H1 (cell line): ENCODE data around the gene ARHGEF12. TPM values are rescaled to one million over a fixed set of nuclear protein-coding genes. Genes with fewer than 3 reads are reported as not detected.

Experiments used
- CTCF ChIA-PET: fragments of 300-600 bp; sonication (Branson Sonifier 250); formaldehyde crosslinking; loops from one replicate; lab custom pipeline; 2021; ENCODE audit not compliant: partially characterized antibody; lab: Charles Lee
- POLR2A ChIA-PET: fragments of 300-600 bp; sonication (Branson Sonifier 250); formaldehyde crosslinking; loops from one replicate; lab custom pipeline; 2021; ENCODE audit warnings: inconsistent platforms; ENCODE audit not compliant: partially characterized antibody; lab: Charles Lee
- DNase-seq, 2 experiments: peaks; one replicate each; pipeline versions ENCODE4 v3.0.0 to v3.0.0-alpha.2; 2010 to 2022; ENCODE audit warnings: low spot score in 2 of 2, low read depth in 1 of 2, mixed read lengths in 1 of 2
- FAIRE-seq: peaks from 2 replicates; lab custom pipeline; 2011; peaks lifted over from hg19 to GRCh38; lab: Jason Lieb, UNC
- H2AFZ ChIP-seq: 2 replicates; pipeline ENCODE4 v1.8.1; 2012; ENCODE audit warnings: low read length, inconsistent platforms
- H2AK5ac ChIP-seq: 2 replicates; pipeline ENCODE4 v1.6.1; 2013; ENCODE audit warnings: low read depth, low read length
- H2BK120ac ChIP-seq: replicated peaks from 2 replicates; pipeline ENCODE3; 2013; ENCODE audit warnings: low read depth, low read length, inconsistent platforms
- H2BK12ac ChIP-seq: 2 replicates; pipeline ENCODE4 v1.6.1; 2013; ENCODE audit warnings: low read depth, low read length
- H2BK15ac ChIP-seq: 2 replicates; pipeline ENCODE4 v1.6.1; 2013; ENCODE audit warnings: low read length
- H2BK20ac ChIP-seq: 2 replicates; pipeline ENCODE4 v1.6.1; 2013; ENCODE audit warnings: low read length
- H2BK5ac ChIP-seq: 2 replicates; pipeline ENCODE4 v1.6.1; 2013; ENCODE audit warnings: low read depth, low read length
- H3K14ac ChIP-seq: 2 replicates; pipeline ENCODE4 v1.6.1; 2013; ENCODE audit warnings: inconsistent platforms; ENCODE audit not compliant: insufficient read length
- H3K18ac ChIP-seq: 2 replicates; pipeline ENCODE4 v1.6.1; 2013; ENCODE audit warnings: low read length; ENCODE audit errors: extremely low read depth
- H3K23ac ChIP-seq: 2 replicates; pipeline ENCODE4 v1.6.1; 2013; ENCODE audit warnings: inconsistent platforms; ENCODE audit not compliant: insufficient read length
- H3K23me2 ChIP-seq: 2 replicates; pipeline ENCODE4 v1.6.1; 2013; ENCODE audit warnings: low read depth, low read length
- H3K27ac ChIP-seq: 2 replicates; pipeline ENCODE4 v1.6.1; 2011; ENCODE audit warnings: low read depth, low read length, inconsistent platforms
- H3K27me3 ChIP-seq, 4 experiments: replicated peaks in 1 of 4; 1 replicate in 1 of 4; 2 replicates in 3 of 4; pipeline versions ENCODE4 v1.6.1 to v1.8.1; 2011 to 2013; ENCODE audit warnings: low read length in 3 of 4, mild to moderate bottlenecking in 3 of 4, inconsistent platforms in 2 of 4, mixed read lengths in 2 of 4, moderate library complexity in 1 of 4; ENCODE audit not compliant: control insufficient read depth in 3 of 4, insufficient read depth in 3 of 4; ENCODE audit errors: extremely low read depth in 1 of 4
- H3K36me3 ChIP-seq, 4 experiments: 2 replicates each; pipeline versions ENCODE4 v1.6.1 to v1.8.1; 2011 to 2013; ENCODE audit warnings: mild to moderate bottlenecking in 4 of 4, low read length in 3 of 4, moderate library complexity in 2 of 4, control low read depth in 1 of 4, inconsistent platforms in 1 of 4; ENCODE audit not compliant: insufficient read depth in 4 of 4, control insufficient read depth in 2 of 4
- H3K4ac ChIP-seq: replicated peaks from 2 replicates; pipeline ENCODE3; 2013; ENCODE audit warnings: low read length, low read depth, mixed read lengths, inconsistent platforms; ENCODE audit not compliant: insufficient read length
- H3K4me1 ChIP-seq, 4 experiments: replicated peaks in 1 of 4; 1 replicate in 1 of 4; 2 replicates in 3 of 4; pipeline versions ENCODE4 v1.6.1 to v1.8.1; 2011 to 2013; ENCODE audit warnings: low read length in 3 of 4, inconsistent platforms in 2 of 4, mixed read lengths in 1 of 4; ENCODE audit not compliant: insufficient read depth in 4 of 4, control insufficient read depth in 3 of 4
- H3K4me2 ChIP-seq, 2 experiments: 2 replicates each; pipeline versions ENCODE4 v1.6.1 to v1.8.1; 2011 to 2013; ENCODE audit warnings: low read depth in 2 of 2, low read length in 2 of 2, control low read depth in 1 of 2, inconsistent platforms in 1 of 2, mild to moderate bottlenecking in 1 of 2; ENCODE audit not compliant: insufficient read depth in 1 of 2
- H3K4me3 ChIP-seq, 4 experiments: fragments of 200-600, 300-600 bp in 1 of 4; sonication (generic), shearing (Covaris generic), sonication (Bioruptor Twin) in 1 of 4; 2 replicates each; pipeline versions ENCODE4 v1.5.1 to v1.8.1; 2011 to 2016; ENCODE audit warnings: low read length in 4 of 4, low read depth in 3 of 4, control low read depth in 2 of 4, inconsistent platforms in 2 of 4, mild to moderate bottlenecking in 2 of 4, mixed read lengths in 1 of 4, moderate library complexity in 1 of 4; ENCODE audit not compliant: insufficient read depth in 2 of 4; ENCODE audit errors: extremely low read depth in 1 of 4
- H3K56ac ChIP-seq: replicated peaks from 2 replicates; pipeline ENCODE3; 2013; ENCODE audit warnings: low read depth, mild to moderate bottlenecking, mixed read lengths, low read length, inconsistent platforms; ENCODE audit not compliant: insufficient read length
- H3K79me1 ChIP-seq: 2 replicates; pipeline ENCODE4 v1.6.1; 2013; ENCODE audit warnings: low read depth, low read length, control low read depth
- H3K79me2 ChIP-seq, 2 experiments: 2 replicates each; pipeline versions ENCODE4 v1.6.1 to v1.8.1; 2012 to 2013; ENCODE audit warnings: low read length in 2 of 2, mild to moderate bottlenecking in 2 of 2, inconsistent platforms in 1 of 2; ENCODE audit not compliant: insufficient read depth in 2 of 2, control insufficient read depth in 1 of 2
- H3K9ac ChIP-seq, 4 experiments: replicated peaks in 1 of 4; 1 replicate in 1 of 4; 2 replicates in 3 of 4; pipeline versions ENCODE4 v1.6.1 to v1.8.1; 2011 to 2013; ENCODE audit warnings: low read depth in 3 of 4, low read length in 3 of 4, control low read depth in 2 of 4, mild to moderate bottlenecking in 2 of 4, moderate library complexity in 2 of 4, inconsistent platforms in 1 of 4; ENCODE audit errors: extremely low read depth in 1 of 4
- H3K9me3 ChIP-seq, 2 experiments: 2 replicates each; pipeline versions ENCODE4 v1.6.1 to v1.8.1; 2012 to 2013; ENCODE audit warnings: mild to moderate bottlenecking in 2 of 2, moderate library complexity in 2 of 2, control low read depth in 1 of 2, inconsistent platforms in 1 of 2, low read depth in 1 of 2, low read length in 1 of 2, mixed read lengths in 1 of 2; ENCODE audit not compliant: insufficient read depth in 2 of 2
- H4K20me1 ChIP-seq, 2 experiments: replicated peaks in 1 of 2; 2 replicates each; pipeline versions ENCODE3 to v1.8.1; 2011 to 2013; ENCODE audit warnings: inconsistent platforms in 2 of 2, low read length in 2 of 2, mild to moderate bottlenecking in 1 of 2; ENCODE audit not compliant: insufficient read depth in 2 of 2, control insufficient read depth in 1 of 2
- H4K5ac ChIP-seq: 2 replicates; pipeline ENCODE4 v1.6.1; 2013; ENCODE audit warnings: low read length, low read depth, mixed read lengths, inconsistent platforms; ENCODE audit not compliant: insufficient read length
- H4K8ac ChIP-seq: 2 replicates; pipeline ENCODE4 v1.8.0; 2013; ENCODE audit warnings: mild to moderate bottlenecking, moderate library complexity, low read length, inconsistent platforms; ENCODE audit not compliant: insufficient read depth; ENCODE audit errors: extremely low read depth
- H4K91ac ChIP-seq: replicated peaks from 2 replicates; pipeline ENCODE3; 2013; ENCODE audit warnings: low read length, mixed read lengths, inconsistent platforms; ENCODE audit not compliant: insufficient read length
- GABPA ChIP-seq: IDR thresholded peaks from 2 replicates; pipeline ENCODE4 v1.6.1; 2011; ENCODE audit warnings: mild to moderate bottlenecking, low read length, moderate library complexity, borderline replicate concordance; ENCODE audit not compliant: insufficient read depth
- HDAC2 ChIP-seq, 2 experiments: fragments of 300-600 bp in 1 of 2; sonication (generic) in 1 of 2; IDR thresholded peaks; 2 replicates each; pipeline ENCODE4 v1.6.1; 2011 to 2012; ENCODE audit warnings: low read depth in 2 of 2, low read length in 2 of 2, mild to moderate bottlenecking in 2 of 2, moderate library complexity in 2 of 2, borderline replicate concordance in 1 of 2, inconsistent platforms in 1 of 2
- POLR2AphosphoS5 ChIP-seq: IDR thresholded peaks from 2 replicates; pipeline ENCODE4 v1.6.1; 2011; ENCODE audit warnings: low read depth, low read length
- SAP30 ChIP-seq: fragments of 300-600 bp; sonication (generic); IDR thresholded peaks from 2 replicates; pipeline ENCODE4 v1.7.1; 2012; ENCODE audit warnings: low read length, moderate library complexity, mild to moderate bottlenecking, inconsistent platforms; ENCODE audit not compliant: insufficient read depth, insufficient replicate concordance
- SIX5 ChIP-seq: IDR thresholded peaks from 2 replicates; pipeline ENCODE4 v1.6.1; 2011; ENCODE audit warnings: mild to moderate bottlenecking, low read depth, low read length
- YY1 ChIP-seq: IDR thresholded peaks from 2 replicates; pipeline ENCODE4 v1.6.1; 2011; ENCODE audit warnings: low read depth, mild to moderate bottlenecking, low read length
- WGBS, 2 experiments: shearing (Covaris generic) in 1 of 2; methylation state at CpG; one replicate each; pipeline versions ENCODE4 v1.1.6 to v1.1.7; 2013 to 2015; ENCODE audit warnings: low lambda C conversion rate in 2 of 2, mixed read lengths in 2 of 2, inconsistent platforms in 1 of 2, low coverage in 1 of 2, missing lambda C conversion rate in 1 of 2; ENCODE audit not compliant: insufficient replicate concordance in 2 of 2, insufficient coverage in 1 of 2, insufficient read length in 1 of 2; ENCODE audit errors: extremely low coverage in 1 of 2, missing lambda C conversion rate in 1 of 2; 5-methylcytosine and 5-hydroxymethylcytosine counted together
- polyA plus RNA-seq, 7 experiments: library from polyadenylated mRNA; depleted of rRNA in 3 of 7; stranded (reverse) in 5 of 7; unstranded in 2 of 7; fragments of >200 nt in 5 of 7; fragments of 200-250 nt in 2 of 7; gene quantifications; 1 replicate in 5 of 7; 2 replicates in 1 of 7; 4 replicates in 1 of 7; pipeline versions ENCODE4 v1.2.1 to v1.2.3, GENCODE V29; 2011 to 2013; ENCODE audit warnings: missing spikeins in 2 of 7, mixed read lengths in 2 of 7
- total RNA-seq: library from RNA; stranded (reverse); fragmentation: NEBNext Ultra II Directional; extraction: Animal tissue kit (Norgen Biotek cat#: 25700); gene quantifications from 2 replicates; pipeline ENCODE4 v1.2.1, GENCODE V29; 2021

ARHGEF12 gene
- total and polyA plus RNA-seq, 2 of the 8 experiments (the other 6 are each of a cell fraction or from before 2014, with no cell fraction given): 5.1 to 33.7 TPM

GRCh38 chr11:120471994-120472393 lies 135.8 kb downstream of the ARHGEF12 start:
- H3K79me1 ChIP-seq: no peaks in the 10 kb centered on the region
- no peak overlapping the region for H4K91ac ChIP-seq
- no peak overlapping the region for H3K4me2 ChIP-seq
- no peak overlapping the region for H4K5ac ChIP-seq
- no peak overlapping the region for H2BK15ac ChIP-seq
- no peak overlapping the region for H3K18ac ChIP-seq
- WGBS, 2 experiments: 94% methylated on average over 3 of the region's 3 CpGs; no CpG with 5 or more reads in 1 of the 2 experiments
- no peak for DNase-seq
- no peak overlapping the region for H4K8ac ChIP-seq
- H3K27me3 ChIP-seq: no peaks in the 10 kb centered on the region
- H2BK120ac ChIP-seq: no peak overlapping the region
- no peak overlapping the region for H3K14ac ChIP-seq
- H3K9ac ChIP-seq: no peak overlapping the region
- H3K4ac ChIP-seq: no peak overlapping the region
- H2BK20ac ChIP-seq: no peak overlapping the region
- no peaks in the 10 kb centered on the region for H3K23me2 ChIP-seq
- CTCF ChIA-PET: interaction anchor here (0.6 to 0.7 kb wide), 2 partner anchors 37 to 314 kb away, joined by 3 read pairs; no protein-coding TSS in a partner anchor
- no peak overlapping the region for H2AFZ ChIP-seq
- H3K23ac ChIP-seq: no peak overlapping the region
- no peak for TF ChIP-seq HDAC2 (IDR thresholded peaks at IDR 0.05; ENCODE audit: borderline replicate concordance in 1 of 2, low read depth in 2 of 2, low read length in 2 of 2)
- TF ChIP-seq SIX5: no peak
- no peak for TF ChIP-seq SAP30
- no peak for TF ChIP-seq POLR2AphosphoS5
- TF ChIP-seq GABPA: no peak
- TF ChIP-seq YY1: no peak
- TF ChIP-seq, all 59 proteins: peak for 0
- Histone ChIP-seq H3K4me3 (no peak overlapping the region), H3K36me3 (peaks cover 0 to 22% (median 4%) of the 10 kb centered on the region in 4 experiments; a peak in 6 of 8 replicates), H3K79me2 (no peaks in the 10 kb centered on the region), H2BK5ac (no peak overlapping the region), H4K20me1 (no peaks in the 10 kb centered on the region), H2BK12ac (no peak overlapping the region), H3K56ac (no peak overlapping the region), H3K9me3 (no peaks in the 10 kb centered on the region), H2AK5ac (no peak overlapping the region), H3K27ac (no peak overlapping the region), H3K4me1 (no peaks in the 10 kb centered on the region)
- FAIRE-seq: no peak
- POLR2A ChIA-PET: interaction anchor here (0.6 to 0.7 kb wide), 2 partner anchors 11 to 434 kb away, joined by 3 to 6 read pairs; no protein-coding TSS in a partner anchor
